ENCODE measurements around the gene NSUN2.

DNA sequence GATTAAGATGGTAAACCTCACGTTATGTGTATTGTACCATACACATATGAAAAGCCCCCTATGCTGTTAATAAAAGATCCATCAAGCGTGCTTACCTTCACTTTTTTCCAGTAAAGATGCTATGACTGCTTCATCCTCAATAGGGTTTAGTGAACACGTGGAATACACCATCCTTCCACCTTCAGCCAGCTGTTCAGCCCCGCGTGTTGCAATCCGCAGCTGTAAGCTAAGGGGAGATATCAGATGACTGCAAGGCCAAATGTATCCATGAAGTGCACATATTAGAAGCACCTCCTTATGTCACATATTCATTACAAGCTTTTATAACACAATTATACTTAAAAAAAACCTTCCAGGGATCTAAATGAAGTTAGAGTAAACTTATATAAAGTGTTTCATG, 16.2 kb downstream of the NSUN2 start:
- TF ChIP-seq, protein P1, sequence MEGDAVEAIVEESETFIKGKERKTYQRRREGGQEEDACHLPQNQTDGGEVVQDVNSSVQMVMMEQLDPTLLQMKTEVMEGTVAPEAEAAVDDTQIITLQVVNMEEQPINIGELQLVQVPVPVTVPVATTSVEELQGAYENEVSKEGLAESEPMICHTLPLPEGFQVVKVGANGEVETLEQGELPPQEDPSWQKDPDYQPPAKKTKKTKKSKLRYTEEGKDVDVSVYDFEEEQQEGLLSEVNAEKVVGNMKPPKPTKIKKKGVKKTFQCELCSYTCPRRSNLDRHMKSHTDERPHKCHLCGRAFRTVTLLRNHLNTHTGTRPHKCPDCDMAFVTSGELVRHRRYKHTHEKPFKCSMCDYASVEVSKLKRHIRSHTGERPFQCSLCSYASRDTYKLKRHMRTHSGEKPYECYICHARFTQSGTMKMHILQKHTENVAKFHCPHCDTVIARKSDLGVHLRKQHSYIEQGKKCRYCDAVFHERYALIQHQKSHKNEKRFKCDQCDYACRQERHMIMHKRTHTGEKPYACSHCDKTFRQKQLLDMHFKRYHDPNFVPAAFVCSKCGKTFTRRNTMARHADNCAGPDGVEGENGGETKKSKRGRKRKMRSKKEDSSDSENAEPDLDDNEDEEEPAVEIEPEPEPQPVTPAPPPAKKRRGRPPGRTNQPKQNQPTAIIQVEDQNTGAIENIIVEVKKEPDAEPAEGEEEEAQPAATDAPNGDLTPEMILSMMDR (IDR thresholded peaks at IDR 0.05) = no peak
- TF ChIP-seq POLR2A (IDR thresholded peaks at IDR 0.05) = no peak
